GM18505 (cell line): ENCODE data around the gene ADIPOR2.

Experiments
- ATAC-seq: cut with Tn5 transposase; IDR thresholded peaks from one replicate; pipeline ENCODE4 v1.9.1; 2021; ENCODE audit not compliant: unreplicated experiment
- POLR2A ChIP-seq: IDR thresholded peaks from 4 replicates; pipeline ENCODE4 v1.6.1; 2011; ENCODE audit warnings: borderline replicate concordance; ENCODE audit not compliant: insufficient read depth, insufficient read length; ENCODE audit errors: extremely low read depth

ADIPOR2 gene

GRCh38 chr12:1833596-1834028, 142.7 kb downstream of the ADIPOR2 start:
- no peak for TF ChIP-seq POLR2A
- no peak for ATAC-seq

- no peak for ATAC-seq
- no peak for TF ChIP-seq POLR2A
Measured at GRCh38 chr12:1834186-1834925, 143.5 kb downstream of the ADIPOR2 start.

GRCh38 chr12:1835211-1836131, 144.6 kb downstream of the ADIPOR2 start:
- ATAC-seq: no peak
- no peak for TF ChIP-seq POLR2A

DNA sequence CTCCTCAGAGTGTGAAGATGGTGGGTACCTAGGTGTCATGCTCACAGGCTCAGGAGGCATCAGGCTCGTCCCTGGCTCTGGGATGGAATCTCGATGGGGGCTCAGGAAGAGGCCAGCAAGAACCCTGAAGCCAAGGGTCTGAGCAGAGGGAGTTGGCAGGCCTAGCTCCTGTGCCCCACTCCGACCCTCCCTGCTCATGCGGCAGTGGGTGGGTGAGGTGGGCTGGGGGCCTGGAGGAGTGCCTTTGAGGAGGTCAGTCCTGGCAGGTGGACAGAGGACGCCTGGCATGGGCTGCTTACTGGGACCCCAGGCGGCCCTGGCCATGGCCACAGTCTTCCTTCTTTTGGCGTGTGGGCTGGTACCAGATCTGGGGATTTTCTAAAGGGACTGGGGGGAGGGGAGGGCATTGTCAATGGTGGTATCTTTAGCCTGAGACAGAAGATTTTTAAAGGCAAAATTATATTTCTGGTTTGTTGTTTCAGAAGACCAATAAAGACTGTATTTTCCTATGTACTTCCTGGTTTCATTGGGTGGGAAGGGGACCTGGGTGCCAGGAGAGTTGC, 145.5 kb downstream of the ADIPOR2 start:
- TF ChIP-seq POLR2A: no peak
- ATAC-seq: no peak

DNA sequence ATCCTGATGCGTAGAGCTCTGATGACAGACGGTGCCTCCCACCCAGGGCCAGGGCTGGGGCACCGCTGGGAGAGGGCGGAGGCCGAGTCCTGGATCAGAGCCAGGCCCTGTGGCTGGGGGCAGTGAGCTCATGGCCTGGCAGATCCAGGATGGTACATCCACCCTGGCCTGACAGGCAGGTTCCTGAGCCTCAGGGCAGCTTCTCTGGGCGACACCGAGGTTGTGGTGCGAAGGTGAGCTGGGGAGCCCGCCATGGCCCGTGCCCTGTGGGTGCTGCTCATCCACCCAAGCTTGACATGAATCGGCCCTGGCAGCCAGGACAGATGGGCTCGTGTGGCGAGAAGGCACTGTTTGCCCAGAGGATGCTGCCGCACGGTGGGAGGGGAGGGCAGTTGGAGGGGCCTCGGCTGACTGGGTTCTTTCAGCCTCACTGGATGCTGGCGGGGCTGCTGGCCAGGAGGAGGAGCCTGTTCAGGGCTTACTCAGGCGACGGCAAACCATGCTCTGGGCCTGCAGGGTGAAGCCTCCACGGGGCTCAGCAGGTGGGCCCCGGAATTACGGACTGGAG, 146.1 kb downstream of the ADIPOR2 start:
- no peak for TF ChIP-seq POLR2A
- no peak for ATAC-seq

DNA sequence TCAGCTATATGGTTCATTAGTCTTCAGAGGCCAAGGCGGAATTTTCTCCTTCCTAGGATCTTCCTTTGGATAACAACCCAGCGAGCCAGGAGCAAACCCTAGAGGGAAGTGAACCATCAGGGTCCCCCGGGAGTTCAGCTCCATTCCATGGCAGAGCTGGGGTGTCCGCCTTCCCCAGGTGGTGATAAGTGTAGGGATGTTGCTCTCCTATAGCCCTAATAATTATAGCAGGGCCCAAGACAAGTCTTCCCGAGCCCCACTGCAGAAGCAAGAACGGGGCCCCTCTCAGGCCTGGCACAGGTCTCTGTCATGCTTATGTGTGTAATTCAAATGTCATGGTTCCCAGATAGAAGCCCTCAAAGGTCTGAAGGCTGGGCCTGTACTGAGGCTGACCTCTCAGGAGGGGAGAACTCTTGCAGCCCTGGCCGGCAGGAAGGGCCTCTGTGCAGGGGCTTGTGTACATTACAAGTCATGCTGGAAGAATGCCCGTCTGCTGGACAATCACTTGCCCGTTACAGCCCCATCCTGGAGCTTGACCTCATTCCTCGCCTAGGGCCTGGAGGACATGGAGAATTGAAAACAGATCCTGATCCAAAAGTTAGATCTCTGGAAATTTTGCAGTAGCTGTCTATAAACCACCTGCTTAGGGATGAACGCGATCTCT, 146.8 kb downstream of the ADIPOR2 start:
- TF ChIP-seq POLR2A: no peak
- no peak for ATAC-seq
